ENCODE measurements around the gene GPBAR1. TPM values are rescaled to one million over a fixed set of nuclear protein-coding genes. Genes with fewer than 3 reads are reported as not detected.

The GPBAR1 gene
- polyA plus RNA-seq, 1 of the 3 experiments (the other 2 are of a cell fraction): 0.13 TPM

DNA sequence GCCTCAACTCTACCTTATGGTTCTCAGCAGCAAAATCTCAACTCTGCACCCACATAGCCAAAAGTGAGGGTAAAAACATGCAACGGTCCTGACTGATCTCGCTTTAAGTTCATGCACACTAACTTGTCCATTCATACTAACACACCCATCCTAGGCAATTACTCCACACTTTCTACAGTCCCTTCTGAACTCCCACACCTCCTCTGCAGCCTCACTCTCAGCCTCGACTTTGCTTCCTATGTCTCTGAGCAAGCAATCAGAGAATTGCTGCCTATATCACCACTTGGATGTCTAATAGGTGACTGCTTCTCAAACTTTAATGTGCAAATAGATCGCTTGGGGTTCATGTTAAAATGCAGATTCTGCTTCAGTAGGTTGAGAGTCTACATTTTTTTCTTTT lies 39.3 kb downstream of the GPBAR1 start:
- no peak overlapping the region for H3K27ac ChIP-seq (ENCODE audit: low read depth in 2 of 2, low read length in 1 of 2)
- WGBS (ENCODE audit: low lambda C conversion rate): 62% methylated on average over 4 of the region's 4 CpGs
- H3K4me3 ChIP-seq (ENCODE audit: low read depth in 2 of 2, low read length in 1 of 2): no peak overlapping the region
- ChIA-PET CTCF (interaction anchor here (0.8 to 3.2 kb wide), 4 partner anchors 14 to 96 kb away, joined by 3 to 52 read pairs (median 10); partner anchors contain the start of gene CATIP), POLR2A (no interaction called here)
- peaks cover 4% of the 10 kb centered on the region for H3F3A ChIP-seq (replicated peaks; ENCODE audit: insufficient read depth)
- no peaks in the 10 kb centered on the region for H3K9me3 ChIP-seq
- no peak overlapping the region for H2AFZ ChIP-seq (ENCODE audit: low read depth)
- H3K36me3 ChIP-seq (replicated peaks in 1 of 2; ENCODE audit: control insufficient read depth in 1 of 2, insufficient read depth in 2 of 2, low read length in 1 of 2): no peaks in the 10 kb centered on the region
- peaks cover 0 to 1% of the 10 kb centered on the region in 2 experiments; a peak in 1 of 4 replicates for H3K4me1 ChIP-seq (ENCODE audit: control insufficient read depth in 1 of 2, insufficient read depth in 2 of 2, low read depth in 1 of 2, low read length in 1 of 2)
- no peak for TF ChIP-seq TAF1 (IDR thresholded peaks at IDR 0.05; ENCODE audit: borderline replicate concordance, low read depth, low read length)
- TF ChIP-seq, protein P1, sequence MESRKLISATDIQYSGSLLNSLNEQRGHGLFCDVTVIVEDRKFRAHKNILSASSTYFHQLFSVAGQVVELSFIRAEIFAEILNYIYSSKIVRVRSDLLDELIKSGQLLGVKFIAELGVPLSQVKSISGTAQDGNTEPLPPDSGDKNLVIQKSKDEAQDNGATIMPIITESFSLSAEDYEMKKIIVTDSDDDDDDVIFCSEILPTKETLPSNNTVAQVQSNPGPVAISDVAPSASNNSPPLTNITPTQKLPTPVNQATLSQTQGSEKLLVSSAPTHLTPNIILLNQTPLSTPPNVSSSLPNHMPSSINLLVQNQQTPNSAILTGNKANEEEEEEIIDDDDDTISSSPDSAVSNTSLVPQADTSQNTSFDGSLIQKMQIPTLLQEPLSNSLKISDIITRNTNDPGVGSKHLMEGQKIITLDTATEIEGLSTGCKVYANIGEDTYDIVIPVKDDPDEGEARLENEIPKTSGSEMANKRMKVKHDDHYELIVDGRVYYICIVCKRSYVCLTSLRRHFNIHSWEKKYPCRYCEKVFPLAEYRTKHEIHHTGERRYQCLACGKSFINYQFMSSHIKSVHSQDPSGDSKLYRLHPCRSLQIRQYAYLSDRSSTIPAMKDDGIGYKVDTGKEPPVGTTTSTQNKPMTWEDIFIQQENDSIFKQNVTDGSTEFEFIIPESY (IDR thresholded peaks at IDR 0.05; ENCODE audit: borderline replicate concordance, low read depth): no peak
- TF ChIP-seq TEAD4 (IDR thresholded peaks at IDR 0.05; ENCODE audit: borderline replicate concordance, insufficient read depth): no peak
- TF ChIP-seq, protein P2, sequence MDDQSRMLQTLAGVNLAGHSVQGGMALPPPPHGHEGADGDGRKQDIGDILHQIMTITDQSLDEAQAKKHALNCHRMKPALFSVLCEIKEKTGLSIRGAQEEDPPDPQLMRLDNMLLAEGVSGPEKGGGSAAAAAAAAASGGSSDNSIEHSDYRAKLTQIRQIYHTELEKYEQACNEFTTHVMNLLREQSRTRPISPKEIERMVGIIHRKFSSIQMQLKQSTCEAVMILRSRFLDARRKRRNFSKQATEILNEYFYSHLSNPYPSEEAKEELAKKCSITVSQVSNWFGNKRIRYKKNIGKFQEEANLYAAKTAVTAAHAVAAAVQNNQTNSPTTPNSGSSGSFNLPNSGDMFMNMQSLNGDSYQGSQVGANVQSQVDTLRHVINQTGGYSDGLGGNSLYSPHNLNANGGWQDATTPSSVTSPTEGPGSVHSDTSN (IDR thresholded peaks at IDR 0.05): no peak
- TF ChIP-seq GABPA (IDR thresholded peaks at IDR 0.05; ENCODE audit: low read depth): no peak
- no peak for TF ChIP-seq SIN3A (IDR thresholded peaks at IDR 0.05; ENCODE audit: borderline replicate concordance, low read depth, low read length)
- no peak for TF ChIP-seq MEF2A (IDR thresholded peaks at IDR 0.05; ENCODE audit: borderline replicate concordance, low read depth)
- no peak for TF ChIP-seq TCF12 (IDR thresholded peaks at IDR 0.05)
- no peak for TF ChIP-seq RAD21 (IDR thresholded peaks at IDR 0.05; ENCODE audit: low read length)
- TF ChIP-seq MXI1 (IDR thresholded peaks at IDR 0.05; ENCODE audit: low read depth, low read length): no peak
- no peak for TF ChIP-seq RCOR1 (IDR thresholded peaks at IDR 0.05; ENCODE audit: low read length)
- TF ChIP-seq ELF1 (IDR thresholded peaks at IDR 0.05): no peak
- TF ChIP-seq JUND (IDR thresholded peaks at IDR 0.05): no peak
- TF ChIP-seq, protein P3, sequence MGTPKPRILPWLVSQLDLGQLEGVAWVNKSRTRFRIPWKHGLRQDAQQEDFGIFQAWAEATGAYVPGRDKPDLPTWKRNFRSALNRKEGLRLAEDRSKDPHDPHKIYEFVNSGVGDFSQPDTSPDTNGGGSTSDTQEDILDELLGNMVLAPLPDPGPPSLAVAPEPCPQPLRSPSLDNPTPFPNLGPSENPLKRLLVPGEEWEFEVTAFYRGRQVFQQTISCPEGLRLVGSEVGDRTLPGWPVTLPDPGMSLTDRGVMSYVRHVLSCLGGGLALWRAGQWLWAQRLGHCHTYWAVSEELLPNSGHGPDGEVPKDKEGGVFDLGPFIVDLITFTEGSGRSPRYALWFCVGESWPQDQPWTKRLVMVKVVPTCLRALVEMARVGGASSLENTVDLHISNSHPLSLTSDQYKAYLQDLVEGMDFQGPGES (IDR thresholded peaks at IDR 0.05; ENCODE audit: low read depth, low read length): no peak
- TF ChIP-seq, protein P4, sequence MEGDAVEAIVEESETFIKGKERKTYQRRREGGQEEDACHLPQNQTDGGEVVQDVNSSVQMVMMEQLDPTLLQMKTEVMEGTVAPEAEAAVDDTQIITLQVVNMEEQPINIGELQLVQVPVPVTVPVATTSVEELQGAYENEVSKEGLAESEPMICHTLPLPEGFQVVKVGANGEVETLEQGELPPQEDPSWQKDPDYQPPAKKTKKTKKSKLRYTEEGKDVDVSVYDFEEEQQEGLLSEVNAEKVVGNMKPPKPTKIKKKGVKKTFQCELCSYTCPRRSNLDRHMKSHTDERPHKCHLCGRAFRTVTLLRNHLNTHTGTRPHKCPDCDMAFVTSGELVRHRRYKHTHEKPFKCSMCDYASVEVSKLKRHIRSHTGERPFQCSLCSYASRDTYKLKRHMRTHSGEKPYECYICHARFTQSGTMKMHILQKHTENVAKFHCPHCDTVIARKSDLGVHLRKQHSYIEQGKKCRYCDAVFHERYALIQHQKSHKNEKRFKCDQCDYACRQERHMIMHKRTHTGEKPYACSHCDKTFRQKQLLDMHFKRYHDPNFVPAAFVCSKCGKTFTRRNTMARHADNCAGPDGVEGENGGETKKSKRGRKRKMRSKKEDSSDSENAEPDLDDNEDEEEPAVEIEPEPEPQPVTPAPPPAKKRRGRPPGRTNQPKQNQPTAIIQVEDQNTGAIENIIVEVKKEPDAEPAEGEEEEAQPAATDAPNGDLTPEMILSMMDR (IDR thresholded peaks at IDR 0.05): no peak
- no peak for TF ChIP-seq SMC3 (IDR thresholded peaks at IDR 0.05; ENCODE audit: low read depth, low read length)
- TF ChIP-seq, protein P5, sequence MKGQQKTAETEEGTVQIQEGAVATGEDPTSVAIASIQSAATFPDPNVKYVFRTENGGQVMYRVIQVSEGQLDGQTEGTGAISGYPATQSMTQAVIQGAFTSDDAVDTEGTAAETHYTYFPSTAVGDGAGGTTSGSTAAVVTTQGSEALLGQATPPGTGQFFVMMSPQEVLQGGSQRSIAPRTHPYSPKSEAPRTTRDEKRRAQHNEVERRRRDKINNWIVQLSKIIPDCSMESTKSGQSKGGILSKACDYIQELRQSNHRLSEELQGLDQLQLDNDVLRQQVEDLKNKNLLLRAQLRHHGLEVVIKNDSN (IDR thresholded peaks at IDR 0.05; ENCODE audit: borderline replicate concordance, low read depth): no peak
- no peak overlapping the region for H3K4me2 ChIP-seq
- H4K20me1 ChIP-seq (ENCODE audit: insufficient read depth): no peaks in the 10 kb centered on the region
- no peak overlapping the region for H3K9ac ChIP-seq
- no peaks in the 10 kb centered on the region for H3K79me2 ChIP-seq (ENCODE audit: insufficient read depth)
- H3K9me2 ChIP-seq: no peaks in the 10 kb centered on the region
- DNase-seq: no peak
- no peaks in the 10 kb centered on the region for H3K27me3 ChIP-seq (ENCODE audit: insufficient read depth)

Data from SK-N-SH (cell line).